CD4-positive, alpha-beta T cell (primary cell): ENCODE measurements around the gene CALHM5. TPM values are rescaled to one million over a fixed set of nuclear protein-coding genes. Genes with fewer than 3 reads are reported as not detected.

Experiments used
- ATAC-seq: fragments of 200-7000 bp; cut with Tn5 transposase; one replicate; pipeline ENCODE4 v1.10.0; 2022; ENCODE audit warnings: mild to moderate bottlenecking; ENCODE audit not compliant: poor library complexity
- CTCF ChIA-PET: fragments of 350-600 bp; sonication (Branson Sonifier 250); formaldehyde crosslinking; loops from one replicate; lab custom pipeline; 2021; ENCODE audit warnings: antibody characterized with exemption, inconsistent platforms; lab: Charles Lee
- POLR2A ChIA-PET: fragments of 350-600 bp; sonication (Branson Sonifier 250); formaldehyde crosslinking; loops from one replicate; lab custom pipeline; 2021; ENCODE audit warnings: antibody characterized with exemption, inconsistent platforms; lab: Charles Lee
- DNase-seq, 14 experiments: peaks; one replicate each; pipeline ENCODE4 v3.0.0-alpha.2; 2013 to 2020; ENCODE audit warnings: mixed read lengths in 2 of 14
- H3K27ac ChIP-seq, 2 donors: one replicate each; pipeline versions ENCODE4 v1.5.1 to v1.7.0; 2013; ENCODE audit warnings: low read length in 2 of 2, low read depth in 1 of 2, mild to moderate bottlenecking in 1 of 2
- H3K27me3 ChIP-seq, 2 experiments: 1 replicate in 1 of 2; 2 replicates in 1 of 2; pipeline versions ENCODE4 v1.6.1 to v1.7.0; 2013; ENCODE audit warnings: low read length in 2 of 2, control low read depth in 1 of 2, mild to moderate bottlenecking in 1 of 2, moderate library complexity in 1 of 2; ENCODE audit not compliant: insufficient read depth in 2 of 2, control insufficient read depth in 1 of 2
- H3K36me3 ChIP-seq: one replicate; pipeline ENCODE4 v1.6.1; 2013; ENCODE audit warnings: low read length, control low read depth; ENCODE audit not compliant: insufficient read depth
- H3K4me1 ChIP-seq: one replicate; pipeline ENCODE4 v1.6.1; 2013; ENCODE audit warnings: low read length, control low read depth; ENCODE audit not compliant: insufficient read depth
- H3K4me3 ChIP-seq: one replicate; pipeline ENCODE4 v1.5.1; 2013; ENCODE audit warnings: mild to moderate bottlenecking, low read length, moderate library complexity
- H3K9me3 ChIP-seq, 2 experiments: 1 replicate in 1 of 2; 2 replicates in 1 of 2; pipeline versions ENCODE4 v1.6.1 to v1.7.0; 2013; ENCODE audit warnings: low read length in 2 of 2, mild to moderate bottlenecking in 2 of 2, control low read depth in 1 of 2, moderate library complexity in 1 of 2; ENCODE audit not compliant: control insufficient read depth in 1 of 2, insufficient read depth in 1 of 2
- H3K27ac Mint-ChIP-seq: one replicate; pipeline ENCODE4 v1.8.0; 2020; ENCODE audit warnings: mixed read lengths
- H3K27me3 Mint-ChIP-seq: one replicate; pipeline ENCODE4 v1.8.0; 2021; ENCODE audit warnings: mixed read lengths
- H3K36me3 Mint-ChIP-seq: one replicate; pipeline ENCODE4 v1.8.0; 2021; ENCODE audit warnings: low read depth, mixed read lengths
- H3K4me1 Mint-ChIP-seq: one replicate; pipeline ENCODE4 v1.8.0; 2021; ENCODE audit warnings: low read depth, mixed read lengths
- H3K4me3 Mint-ChIP-seq: one replicate; pipeline ENCODE4 v1.8.0; 2020; ENCODE audit warnings: mild to moderate bottlenecking, mixed read lengths
- H3K9me3 Mint-ChIP-seq: one replicate; pipeline ENCODE4 v1.8.0; 2020; ENCODE audit warnings: mixed read lengths
- CTCF ChIP-seq: fragments of 200-600 bp; IDR thresholded peaks from one replicate; pipeline ENCODE4 v1.8.0; 2022; ENCODE audit warnings: antibody characterized with exemption, mild to moderate bottlenecking
- intact Hi-C, 2 experiments: fragments of 100-400 bp; cut with DNase I in 1 of 2; cut with micrococcal nuclease in 1 of 2; formaldehyde crosslinking; loops; one replicate each; pipeline versions ENCODE4 v1.15.1 to v1.9.0; 2023 to 2025; cut with DNase I, micrococcal nuclease
- total RNA-seq, 174 experiments: library from RNA in 2 of 174; stranded (reverse) in 2 of 174; gene quantifications; one replicate each; pipeline ENCODE4 v1.2.3 and lab custom pipeline; 2021 to 2026

CALHM5 gene
- total RNA-seq, 2 experiments from 2014 or later: not detected

GRCh38 chr6:116531675-116532570 is 20.5 kb downstream of the CALHM5 start:
- ATAC-seq: peak; percentile 99
- TF ChIP-seq CTCF: peak; percentile 83
- H3K9me3 ChIP-seq: no peaks in the 10 kb centered on the region
- ChIA-PET CTCF (interaction anchor here (1.0 kb wide), 2 partner anchors 244 to 253 kb away, joined by 3 to 4 read pairs; partner anchors contain the start of gene TSPYL1), POLR2A (no interaction called here)
- peaks cover 38% of the 10 kb centered on the region for H3K27me3 Mint-ChIP-seq
- intact Hi-C loops: loop anchor here (1.0 to 10.0 kb wide), 8 partner anchors 91 to 315 kb away; no protein-coding TSS in a partner anchor
- no peak overlapping the region for H3K4me3 Mint-ChIP-seq
- H3K4me1 ChIP-seq: no peaks in the 10 kb centered on the region
- no peaks in the 10 kb centered on the region for H3K9me3 Mint-ChIP-seq
- no peak overlapping the region for H3K27ac Mint-ChIP-seq
- no peak overlapping the region for H3K27ac ChIP-seq
- no peaks in the 10 kb centered on the region for H3K4me1 Mint-ChIP-seq
- no peak overlapping the region for H3K4me3 ChIP-seq
- no peaks in the 10 kb centered on the region for H3K36me3 ChIP-seq
- DNase-seq: peak; percentile 31 to 83 (median 52)
- peaks cover 0 to 5% of the 10 kb centered on the region in 2 experiments for H3K27me3 ChIP-seq
- no peaks in the 10 kb centered on the region for H3K36me3 Mint-ChIP-seq

- intact Hi-C loops: loop anchor here (5.0 to 10.0 kb wide), 3 partner anchors 266 to 316 kb away; no protein-coding TSS in a partner anchor
- Histone ChIP-seq H3K4me3 (no peak overlapping the region), H3K36me3 (no peaks in the 10 kb centered on the region), H3K27ac (no peak overlapping the region), H3K27me3 (peaks cover 0 to 5% of the 10 kb centered on the region in 2 experiments), H3K4me1 (no peaks in the 10 kb centered on the region), H3K9me3 (no peaks in the 10 kb centered on the region)
- H3K4me1 Mint-ChIP-seq: no peaks in the 10 kb centered on the region
- no peak for DNase-seq
- no peaks in the 10 kb centered on the region for H3K9me3 Mint-ChIP-seq
- peaks cover 34% of the 10 kb centered on the region for H3K27me3 Mint-ChIP-seq
- ChIA-PET CTCF (interaction anchor here (0.7 to 2.8 kb wide), 2 partner anchors 28 to 265 kb away, joined by 3 to 17 read pairs; no protein-coding TSS in a partner anchor), POLR2A (no interaction called here)
- H3K4me3 Mint-ChIP-seq: no peak overlapping the region
- no peak overlapping the region for H3K27ac Mint-ChIP-seq
- no peaks in the 10 kb centered on the region for H3K36me3 Mint-ChIP-seq
- TF ChIP-seq CTCF: no peak
- ATAC-seq: no peak
These were observed 22.0 kb downstream of the CALHM5 start for GRCh38 chr6:116533233-116533957.

- ChIA-PET CTCF (interaction anchor here (1.2 to 2.8 kb wide), 3 partner anchors 26 to 266 kb away, joined by 3 to 17 read pairs (median 3); no protein-coding TSS in a partner anchor), POLR2A (interaction anchor here (0.8 to 0.9 kb wide), 2 partner anchors 36 to 255 kb away, joined by 3 to 4 read pairs; partner anchors contain the start of genes RWDD1 and TSPYL1)
- Mint-ChIP-seq H3K4me1 (no peaks in the 10 kb centered on the region), H3K4me3 (no peak overlapping the region), H3K27ac (no peak overlapping the region), H3K36me3 (no peaks in the 10 kb centered on the region), H3K9me3 (no peaks in the 10 kb centered on the region), H3K27me3 (peaks cover 31% of the 10 kb centered on the region)
- DNase-seq (no peak), ATAC-seq (no peak)
- Histone ChIP-seq H3K27me3 (peaks cover 0 to 5% of the 10 kb centered on the region in 2 experiments), H3K4me1 (no peaks in the 10 kb centered on the region), H3K4me3 (no peak overlapping the region), H3K36me3 (no peaks in the 10 kb centered on the region), H3K27ac (no peak overlapping the region), H3K9me3 (no peaks in the 10 kb centered on the region)
- intact Hi-C loops: loop anchor here (5.0 to 10.0 kb wide), 2 partner anchors 117 to 310 kb away; no protein-coding TSS in a partner anchor
- no peak for TF ChIP-seq CTCF
These were observed 23.7 kb downstream of the CALHM5 start for GRCh38 chr6:116535109-116535508.
